CD4-positive, alpha-beta T cell treated with Interleukin-6 at 100 ng/mL for 8 hours (primary cell): ENCODE data around the gene METTL15.
"Not testable (repeated sequence)": the region's sequence is repeated elsewhere in the genome, so short reads cannot be mapped to it uniquely, and the experiment has no call there.

Source experiments
- DNase-seq: peaks from one replicate; pipeline ENCODE4 v3.0.0-alpha.2; 2020; ENCODE audit warnings: mixed read lengths, low spot score

The METTL15 gene

GRCh38 chr11:28296426-28296825, 188.2 kb downstream of the METTL15 start:
- DNase-seq, result no peak

GRCh38 chr11:28298209-28298608, 190.0 kb downstream of the METTL15 start:
- DNase-seq, result no peak

- DNase-seq, result no peak
These were observed 195.4 kb downstream of the METTL15 start for GRCh38 chr11:28303477-28304191.

- DNase-seq, result no peak
These were observed 207.3 kb downstream of the METTL15 start for GRCh38 chr11:28315440-28315839.

GRCh38 chr11:28318871-28319270, 210.7 kb downstream of the METTL15 start:
- no peak for DNase-seq

GRCh38 chr11:28323621-28324020, 215.4 kb downstream of the METTL15 start:
- no peak for DNase-seq

GRCh38 chr11:28332393-28332792, 224.2 kb downstream of the METTL15 start:
- DNase-seq, result not testable (repeated sequence)

GRCh38 chr11:28337701-28338100, 229.5 kb downstream of the METTL15 start:
- DNase-seq, result no peak

GRCh38 chr11:28338371-28338770, 230.2 kb downstream of the METTL15 start:
- DNase-seq, result no peak

GRCh38 chr11:28339488-28339887, 231.3 kb downstream of the METTL15 start:
- no peak for DNase-seq

GRCh38 chr11:28342716-28343115, 234.5 kb downstream of the METTL15 start:
- no peak for DNase-seq

- no peak for DNase-seq
These were observed 235.4 kb downstream of the METTL15 start for GRCh38 chr11:28343304-28344233.

GRCh38 chr11:28346209-28346608, 238.0 kb downstream of the METTL15 start:
- DNase-seq, result no peak

- DNase-seq, result no peak
These were observed 238.5 kb downstream of the METTL15 start for GRCh38 chr11:28346721-28347120.

- no peak for DNase-seq
These were observed 239.2 kb downstream of the METTL15 start for GRCh38 chr11:28347371-28347770.

GRCh38 chr11:28350216-28350615, 242.0 kb downstream of the METTL15 start:
- no peak for DNase-seq

- no peak for DNase-seq
These were observed 245.8 kb downstream of the METTL15 start for GRCh38 chr11:28353991-28354390.

GRCh38 chr11:28366549-28367346, 258.6 kb downstream of the METTL15 start:
- DNase-seq, result no peak

GRCh38 chr11:28378095-28378494, 269.9 kb downstream of the METTL15 start:
- not testable (repeated sequence) for DNase-seq
